Liver (tissue), 9 donors: ENCODE results near the gene ACO2. TPM values are rescaled to one million over a fixed set of nuclear protein-coding genes. Genes with fewer than 3 reads are reported as not detected.
"Not testable (repeated sequence)": the region's sequence is repeated elsewhere in the genome, so short reads cannot be mapped to it uniquely, and the experiment has no call there.

Experiments
- DNase-seq: peaks from one replicate; pipeline ENCODE4 v3.0.0-alpha.2; 2017; ENCODE audit warnings: low spot score
- H3K27ac ChIP-seq, 2 donors: one replicate each; pipeline ENCODE4 v1.7.0; 2013; ENCODE audit warnings: inconsistent platforms in 2 of 2, low read length in 2 of 2, control low read depth in 1 of 2, low read depth in 1 of 2, mild to moderate bottlenecking in 1 of 2
- H3K27me3 ChIP-seq, 4 donors: one replicate each; pipeline versions ENCODE4 v1.6.1 to v1.7.0; 2013; ENCODE audit warnings: low read length in 3 of 4, inconsistent platforms in 1 of 4, mild to moderate bottlenecking in 1 of 4, moderate library complexity in 1 of 4; ENCODE audit not compliant: control insufficient read depth in 4 of 4, insufficient read depth in 4 of 4
- H3K36me3 ChIP-seq, 4 donors: one replicate each; pipeline versions ENCODE4 v1.6.1 to v1.7.0; 2013; ENCODE audit warnings: low read length in 3 of 4, mild to moderate bottlenecking in 3 of 4, low read depth in 1 of 4, moderate library complexity in 1 of 4; ENCODE audit not compliant: control insufficient read depth in 4 of 4, insufficient read depth in 3 of 4
- H3K4me1 ChIP-seq, 4 donors: one replicate each; pipeline versions ENCODE4 v1.6.1 to v1.7.0; 2013; ENCODE audit warnings: low read length in 3 of 4, mild to moderate bottlenecking in 3 of 4, moderate library complexity in 1 of 4; ENCODE audit not compliant: control insufficient read depth in 4 of 4, insufficient read depth in 4 of 4
- H3K4me3 ChIP-seq, 3 donors: one replicate each; pipeline versions ENCODE4 v1.6.1 to v1.7.0; 2013; ENCODE audit warnings: low read length in 3 of 3, control low read depth in 1 of 3, low read depth in 1 of 3, mild to moderate bottlenecking in 1 of 3
- H3K9ac ChIP-seq, 2 donors: one replicate each; pipeline ENCODE4 v1.7.0; 2013; ENCODE audit warnings: low read length in 2 of 2, mild to moderate bottlenecking in 2 of 2, moderate library complexity in 2 of 2, control low read depth in 1 of 2, low read depth in 1 of 2
- H3K9me3 ChIP-seq, 4 donors: one replicate each; pipeline versions ENCODE4 v1.6.1 to v1.7.0; 2013; ENCODE audit warnings: low read length in 3 of 4; ENCODE audit not compliant: control insufficient read depth in 4 of 4
- CTCF ChIP-seq: fragments of 150-350 bp; IDR thresholded peaks from 2 replicates; pipeline ENCODE4 v1.5.1; 2017; ENCODE audit warnings: improper control_type of control experiment, low read depth, low read length; ENCODE audit not compliant: missing input control
- EGR1 ChIP-seq, 2 donors: IDR thresholded peaks; 2 replicates each; pipeline ENCODE4 v1.6.1; 2016 to 2018; ENCODE audit warnings: antibody characterized with exemption in 2 of 2, low read depth in 2 of 2
- FOXA1 ChIP-seq: IDR thresholded peaks from 2 replicates; pipeline ENCODE4 v1.6.1; 2016; ENCODE audit warnings: antibody characterized with exemption
- FOXA2 ChIP-seq: IDR thresholded peaks from 2 replicates; pipeline ENCODE4 v1.6.1; 2016; ENCODE audit warnings: antibody characterized with exemption
- GABPA ChIP-seq, 2 donors: IDR thresholded peaks in 1 of 2; conservative IDR thresholded peaks in 1 of 2; 2 replicates each; pipeline ENCODE4 v1.6.1; 2016; ENCODE audit warnings: antibody characterized with exemption in 2 of 2, mild to moderate bottlenecking in 1 of 2, moderate library complexity in 1 of 2
- HNF4A ChIP-seq, 2 donors: conservative IDR thresholded peaks; 2 replicates each; pipeline ENCODE4 v1.6.1; 2016; ENCODE audit warnings: antibody characterized with exemption in 2 of 2, mild to moderate bottlenecking in 2 of 2
- HNF4G ChIP-seq: IDR thresholded peaks from 2 replicates; pipeline ENCODE4 v1.6.1; 2016; ENCODE audit warnings: antibody characterized with exemption
- JUND ChIP-seq, 2 donors: IDR thresholded peaks; 2 replicates each; pipeline ENCODE4 v1.6.1; 2016; ENCODE audit warnings: antibody characterized with exemption in 2 of 2
- MAX ChIP-seq: IDR thresholded peaks from 2 replicates; pipeline ENCODE4 v1.6.1; 2016; ENCODE audit warnings: antibody characterized with exemption
- NR2F2 ChIP-seq: IDR thresholded peaks from 2 replicates; pipeline ENCODE4 v1.6.1; 2016; ENCODE audit warnings: antibody characterized with exemption
- RAD21 ChIP-seq, 2 donors: IDR thresholded peaks; 2 replicates each; pipeline ENCODE4 v1.6.1; 2016; ENCODE audit warnings: antibody characterized with exemption in 2 of 2, mild to moderate bottlenecking in 2 of 2
- REST ChIP-seq: IDR thresholded peaks from 2 replicates; pipeline ENCODE4 v1.6.1; 2016; ENCODE audit warnings: antibody characterized with exemption, mild to moderate bottlenecking
- RXRA ChIP-seq, 2 donors: IDR thresholded peaks; 2 replicates each; pipeline ENCODE4 v1.6.1; 2017 to 2018; ENCODE audit warnings: antibody characterized with exemption in 2 of 2, mild to moderate bottlenecking in 1 of 2
- SP1 ChIP-seq: IDR thresholded peaks from 2 replicates; pipeline ENCODE4 v1.6.1; 2018; ENCODE audit warnings: antibody characterized with exemption, mild to moderate bottlenecking
- TAF1 ChIP-seq: conservative IDR thresholded peaks from 2 replicates; pipeline ENCODE4 v1.6.1; 2016; ENCODE audit warnings: antibody characterized with exemption, mild to moderate bottlenecking
- YY1 ChIP-seq: IDR thresholded peaks from 2 replicates; pipeline ENCODE4 v1.6.1; 2016; ENCODE audit warnings: antibody characterized with exemption, mild to moderate bottlenecking
- WGBS: extraction: QIAGEN DNeasy Blood & Tissue Kit; methylation state at CpG from one replicate; pipeline ENCODE4 v1.1.7; 2013; 5-methylcytosine and 5-hydroxymethylcytosine counted together
- polyA plus RNA-seq, 2 donors: library from polyadenylated mRNA; stranded (reverse) in 1 of 2; unstranded in 1 of 2; fragments of 200-250 nt in 1 of 2; fragments of >200 nt in 1 of 2; fragmentation: Nextera tagmentation in 1 of 2; extraction: Ambion mirVana in 1 of 2; gene quantifications; one replicate each; pipeline versions ENCODE4 v1.2.1 to v1.2.3, GENCODE V29; 2013 to 2015
- total RNA-seq, 2 donors: library from RNA; depleted of rRNA; stranded (reverse); fragments of >200 nt; gene quantifications; one replicate each; pipeline ENCODE4 v1.2.3, GENCODE V29; 2014
- TF ChIP-seq, protein P1 (sequence below): IDR thresholded peaks from 2 replicates; pipeline ENCODE4 v1.6.1; 2016; ENCODE audit warnings: antibody characterized with exemption
- TF ChIP-seq, protein P2 (sequence below): IDR thresholded peaks from 2 replicates; pipeline ENCODE4 v1.6.1; 2016; ENCODE audit warnings: antibody characterized with exemption
- donor health status: healthy.
- donor health status: healthy.
- donor health status: healthy.
- donor health status: healthy.
- donor health status: healthy.

Gene ACO2
- total and polyA plus RNA-seq, 4 donors: 45.3 to 76.1 (median 68.9) TPM

DNA sequence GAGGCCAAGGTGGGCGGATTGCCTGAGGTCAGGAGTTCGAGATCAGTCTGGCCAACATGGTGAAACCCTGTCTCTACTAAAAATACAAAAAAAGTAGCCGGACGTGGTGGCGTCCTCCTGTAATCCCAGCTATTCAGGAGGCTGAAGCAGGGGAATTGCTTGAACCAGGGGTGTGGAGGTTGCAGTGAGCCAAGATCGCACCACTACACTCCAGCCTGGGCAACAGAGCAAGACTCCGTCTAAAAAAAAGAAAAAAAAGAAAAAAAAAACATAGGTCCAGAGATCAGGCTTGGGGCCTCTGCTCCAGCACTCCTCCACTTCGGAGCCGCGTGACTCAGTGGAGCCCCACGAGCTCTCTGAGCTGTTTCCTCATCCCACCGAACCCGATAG lies 89.3 kb downstream of the ACO2 start:
- not testable (repeated sequence) for DNase-seq

GRCh38 chr22:41560095-41560471 lies 91.2 kb downstream of the ACO2 start:
- no peak overlapping the region for H3K27ac ChIP-seq
- no peaks in the 10 kb centered on the region for H3K9me3 ChIP-seq
- no peaks in the 10 kb centered on the region for H3K27me3 ChIP-seq
- H3K4me3 ChIP-seq: no peak overlapping the region
- H3K36me3 ChIP-seq: no peaks in the 10 kb centered on the region
- H3K4me1 ChIP-seq: peaks cover 0 to 7% (median 4%) of the 10 kb centered on the region in 4 donors
- no peak for DNase-seq
- WGBS: 83% methylated on average over 6 of the region's 6 CpGs
- no peak overlapping the region for H3K9ac ChIP-seq
- no peak for TF ChIP-seq GABPA (IDR thresholded peaks at IDR 0.05 in 1 of 2, conservative IDR thresholded peaks at IDR 0.05 in 1 of 2)
- TF ChIP-seq, protein P1, sequence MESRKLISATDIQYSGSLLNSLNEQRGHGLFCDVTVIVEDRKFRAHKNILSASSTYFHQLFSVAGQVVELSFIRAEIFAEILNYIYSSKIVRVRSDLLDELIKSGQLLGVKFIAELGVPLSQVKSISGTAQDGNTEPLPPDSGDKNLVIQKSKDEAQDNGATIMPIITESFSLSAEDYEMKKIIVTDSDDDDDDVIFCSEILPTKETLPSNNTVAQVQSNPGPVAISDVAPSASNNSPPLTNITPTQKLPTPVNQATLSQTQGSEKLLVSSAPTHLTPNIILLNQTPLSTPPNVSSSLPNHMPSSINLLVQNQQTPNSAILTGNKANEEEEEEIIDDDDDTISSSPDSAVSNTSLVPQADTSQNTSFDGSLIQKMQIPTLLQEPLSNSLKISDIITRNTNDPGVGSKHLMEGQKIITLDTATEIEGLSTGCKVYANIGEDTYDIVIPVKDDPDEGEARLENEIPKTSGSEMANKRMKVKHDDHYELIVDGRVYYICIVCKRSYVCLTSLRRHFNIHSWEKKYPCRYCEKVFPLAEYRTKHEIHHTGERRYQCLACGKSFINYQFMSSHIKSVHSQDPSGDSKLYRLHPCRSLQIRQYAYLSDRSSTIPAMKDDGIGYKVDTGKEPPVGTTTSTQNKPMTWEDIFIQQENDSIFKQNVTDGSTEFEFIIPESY: no peak
- TF ChIP-seq FOXA1: no peak
- TF ChIP-seq TAF1: no peak
- no peak for TF ChIP-seq HNF4A (conservative IDR thresholded peaks at IDR 0.05)
- no peak for TF ChIP-seq HNF4G
- TF ChIP-seq REST: no peak
- no peak for TF ChIP-seq RXRA (IDR thresholded peaks at IDR 0.05)
- no peak for TF ChIP-seq NR2F2
- no peak for TF ChIP-seq FOXA2
- no peak for TF ChIP-seq YY1
- no peak for TF ChIP-seq EGR1 (IDR thresholded peaks at IDR 0.05; ENCODE audit: low read depth in 2 of 2)
- no peak for TF ChIP-seq MAX
- TF ChIP-seq SP1: no peak
- TF ChIP-seq RAD21 (IDR thresholded peaks at IDR 0.05): no peak
- no peak for TF ChIP-seq CTCF
- no peak for TF ChIP-seq JUND (IDR thresholded peaks at IDR 0.05)
- TF ChIP-seq, protein P2, sequence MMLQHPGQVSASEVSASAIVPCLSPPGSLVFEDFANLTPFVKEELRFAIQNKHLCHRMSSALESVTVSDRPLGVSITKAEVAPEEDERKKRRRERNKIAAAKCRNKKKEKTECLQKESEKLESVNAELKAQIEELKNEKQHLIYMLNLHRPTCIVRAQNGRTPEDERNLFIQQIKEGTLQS: no peak

More for the DNA sequence above, 89.3 kb downstream of the ACO2 start:
- not testable (repeated sequence) for H3K9me3 ChIP-seq, H3K4me1 ChIP-seq, H3K36me3 ChIP-seq, H3K9ac ChIP-seq, H3K4me3 ChIP-seq, H3K27me3 ChIP-seq
- WGBS: 78% methylated on average over 13 of the region's 13 CpGs
- peak overlapping the region in 1 of 2 donors; percentile 78 for H3K27ac ChIP-seq
